ENCODE measurements around the gene TMEM191B.
"Not testable (repeated sequence)": the region's sequence is repeated elsewhere in the genome, so short reads cannot be mapped to it uniquely, and the experiment has no call there.

DNA sequence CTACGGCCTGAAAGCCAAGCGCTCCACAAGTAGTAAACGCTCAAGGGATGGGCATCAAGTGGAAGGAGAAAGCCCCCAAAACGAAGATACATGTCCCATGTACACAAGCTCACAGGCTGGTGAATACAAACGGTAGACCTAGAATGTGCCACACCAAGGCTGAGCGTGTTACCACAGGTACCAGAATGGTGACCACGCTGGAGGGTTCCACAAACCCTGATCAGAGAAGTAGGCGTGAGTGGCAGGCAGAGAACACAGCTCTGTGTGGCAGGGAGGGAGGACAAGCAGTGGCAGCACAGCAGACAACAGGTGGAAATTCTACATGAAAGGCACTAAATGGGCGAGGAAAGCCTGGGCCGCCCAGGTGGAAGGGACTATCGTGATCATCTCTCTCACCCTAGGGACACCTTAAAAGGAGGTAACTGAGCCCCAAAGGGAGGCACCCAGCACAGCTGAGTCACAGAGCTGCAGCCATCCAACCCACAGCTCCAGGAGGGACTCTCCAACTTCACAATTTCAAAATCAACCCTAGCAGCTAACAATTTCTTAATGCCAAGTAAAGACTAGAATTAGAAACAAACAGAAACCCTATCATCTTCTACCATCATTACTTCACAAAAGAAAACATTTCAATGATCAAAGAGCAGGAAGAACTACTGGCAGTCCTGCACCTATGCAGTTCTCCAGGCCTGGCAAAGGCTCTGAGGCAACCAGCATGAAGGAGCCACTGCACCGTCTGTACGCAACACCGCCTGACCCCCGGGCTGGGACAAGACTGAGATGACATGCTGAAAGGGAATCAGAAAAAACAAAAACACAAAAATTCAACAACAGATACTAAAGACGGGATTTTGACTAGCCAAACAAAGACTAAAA, 32.7 kb downstream of the TMEM191B start:
- TF ChIP-seq, protein P1, sequence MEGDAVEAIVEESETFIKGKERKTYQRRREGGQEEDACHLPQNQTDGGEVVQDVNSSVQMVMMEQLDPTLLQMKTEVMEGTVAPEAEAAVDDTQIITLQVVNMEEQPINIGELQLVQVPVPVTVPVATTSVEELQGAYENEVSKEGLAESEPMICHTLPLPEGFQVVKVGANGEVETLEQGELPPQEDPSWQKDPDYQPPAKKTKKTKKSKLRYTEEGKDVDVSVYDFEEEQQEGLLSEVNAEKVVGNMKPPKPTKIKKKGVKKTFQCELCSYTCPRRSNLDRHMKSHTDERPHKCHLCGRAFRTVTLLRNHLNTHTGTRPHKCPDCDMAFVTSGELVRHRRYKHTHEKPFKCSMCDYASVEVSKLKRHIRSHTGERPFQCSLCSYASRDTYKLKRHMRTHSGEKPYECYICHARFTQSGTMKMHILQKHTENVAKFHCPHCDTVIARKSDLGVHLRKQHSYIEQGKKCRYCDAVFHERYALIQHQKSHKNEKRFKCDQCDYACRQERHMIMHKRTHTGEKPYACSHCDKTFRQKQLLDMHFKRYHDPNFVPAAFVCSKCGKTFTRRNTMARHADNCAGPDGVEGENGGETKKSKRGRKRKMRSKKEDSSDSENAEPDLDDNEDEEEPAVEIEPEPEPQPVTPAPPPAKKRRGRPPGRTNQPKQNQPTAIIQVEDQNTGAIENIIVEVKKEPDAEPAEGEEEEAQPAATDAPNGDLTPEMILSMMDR (IDR thresholded peaks at IDR 0.05; ENCODE audit: insufficient read depth, low read length): not testable (repeated sequence)
- not testable (repeated sequence) for TF ChIP-seq POLR2AphosphoS5 (IDR thresholded peaks at IDR 0.05; ENCODE audit: low read depth)

Measured in HL-60 (cell line).